ENCODE measurements around the gene MORN1.

MORN1 gene

DNA sequence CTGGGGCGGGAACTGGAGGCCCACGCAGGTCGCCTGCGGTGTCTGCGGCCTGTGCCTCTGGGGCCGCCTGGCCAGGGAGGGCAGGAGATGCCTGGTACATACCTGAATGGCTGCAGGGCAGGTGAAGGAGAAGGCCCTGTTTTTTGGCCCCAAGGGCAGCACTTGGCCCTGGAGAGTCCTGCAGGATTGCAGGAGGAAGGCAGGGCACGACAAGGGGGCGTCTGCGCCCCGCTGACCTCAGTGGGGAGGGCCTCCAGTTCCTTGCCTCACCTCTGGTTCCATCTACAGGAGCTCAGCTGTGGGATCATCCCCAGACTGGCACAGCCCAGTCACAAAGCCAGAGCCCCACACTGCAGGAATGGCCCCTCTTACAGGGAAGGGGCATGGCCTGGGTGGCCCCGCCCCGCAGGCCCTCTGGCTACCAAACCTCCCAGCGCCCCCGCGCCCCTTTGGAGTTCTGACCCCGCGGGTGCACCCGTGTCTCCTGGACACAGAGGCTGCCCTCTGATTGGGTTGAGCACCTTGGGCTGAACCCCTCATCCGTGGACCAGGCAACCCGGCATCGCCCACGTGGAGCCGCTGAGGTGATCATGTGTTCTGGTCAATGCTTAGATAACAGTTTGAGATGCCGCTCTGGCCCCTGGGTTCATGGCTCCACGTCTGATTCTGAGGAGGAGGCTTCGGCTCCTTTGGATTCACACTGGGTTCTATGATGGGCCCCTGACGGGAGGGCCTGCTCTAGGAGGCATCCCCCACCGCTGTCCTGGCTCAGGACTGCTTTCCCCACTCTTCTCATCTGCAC lies 22.3 kb upstream of the MORN1 start:
- Histone ChIP-seq H3K27me3 (no peaks in the 10 kb centered on the region), H3K36me3 (no peaks in the 10 kb centered on the region), H3K4me3 (ENCODE audit: low read depth, low read length) (peak overlapping the region; percentile 59), H3K9me3 (no peaks in the 10 kb centered on the region), H3K4me1 (peaks cover 4% of the 10 kb centered on the region; the same call in 1 of the 2 replicates)
- peak; percentile 28 for DNase-seq
- TF ChIP-seq, protein P1, sequence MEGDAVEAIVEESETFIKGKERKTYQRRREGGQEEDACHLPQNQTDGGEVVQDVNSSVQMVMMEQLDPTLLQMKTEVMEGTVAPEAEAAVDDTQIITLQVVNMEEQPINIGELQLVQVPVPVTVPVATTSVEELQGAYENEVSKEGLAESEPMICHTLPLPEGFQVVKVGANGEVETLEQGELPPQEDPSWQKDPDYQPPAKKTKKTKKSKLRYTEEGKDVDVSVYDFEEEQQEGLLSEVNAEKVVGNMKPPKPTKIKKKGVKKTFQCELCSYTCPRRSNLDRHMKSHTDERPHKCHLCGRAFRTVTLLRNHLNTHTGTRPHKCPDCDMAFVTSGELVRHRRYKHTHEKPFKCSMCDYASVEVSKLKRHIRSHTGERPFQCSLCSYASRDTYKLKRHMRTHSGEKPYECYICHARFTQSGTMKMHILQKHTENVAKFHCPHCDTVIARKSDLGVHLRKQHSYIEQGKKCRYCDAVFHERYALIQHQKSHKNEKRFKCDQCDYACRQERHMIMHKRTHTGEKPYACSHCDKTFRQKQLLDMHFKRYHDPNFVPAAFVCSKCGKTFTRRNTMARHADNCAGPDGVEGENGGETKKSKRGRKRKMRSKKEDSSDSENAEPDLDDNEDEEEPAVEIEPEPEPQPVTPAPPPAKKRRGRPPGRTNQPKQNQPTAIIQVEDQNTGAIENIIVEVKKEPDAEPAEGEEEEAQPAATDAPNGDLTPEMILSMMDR (IDR thresholded peaks at IDR 0.05; ENCODE audit: low read depth, low read length): no peak

- TF ChIP-seq, protein P1 (IDR thresholded peaks at IDR 0.05; ENCODE audit: low read depth, low read length): no peak
- H3K4me3 ChIP-seq (ENCODE audit: low read depth, low read length): peak overlapping the region; percentile 59
- H3K36me3 ChIP-seq: no peaks in the 10 kb centered on the region
- no peaks in the 10 kb centered on the region for H3K27me3 ChIP-seq
- no peak for DNase-seq
- H3K9me3 ChIP-seq: no peaks in the 10 kb centered on the region
- H3K4me1 ChIP-seq: peaks cover 4% of the 10 kb centered on the region; the same call in 1 of the 2 replicates
Observed at GRCh38 chr1:2412773-2413494, 21.6 kb upstream of the MORN1 start.

DNA sequence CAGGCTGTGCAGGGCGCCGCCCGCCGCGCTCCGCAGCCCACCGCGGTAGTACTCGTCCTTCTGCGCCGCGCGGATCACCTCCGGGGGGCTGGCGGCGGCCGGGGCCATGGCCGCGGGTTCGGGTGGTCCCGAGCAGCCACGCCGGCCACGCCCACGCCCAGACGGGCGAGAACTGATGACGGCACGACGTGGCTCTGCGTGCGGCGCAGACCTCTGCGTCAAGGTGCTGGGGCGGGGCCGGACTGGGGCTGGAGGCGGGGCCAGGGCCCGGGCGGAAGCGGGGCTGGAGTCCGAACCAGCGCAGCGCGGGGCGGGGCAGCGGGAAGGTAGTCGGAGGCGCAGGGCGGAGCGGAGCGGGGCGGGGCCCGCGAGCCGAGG lies 21.0 kb upstream of the MORN1 start, which contains the start of gene PEX10:
Gene PEX10 (minus strand): TSS at position 170 of the 378 bp plus-strand sequence. CDS start 62 bp downstream, at position 108.
- TF ChIP-seq, protein P1 (IDR thresholded peaks at IDR 0.05; ENCODE audit: low read depth, low read length): no peak
- Histone ChIP-seq H3K27me3 (no peaks in the 10 kb centered on the region), H3K4me3 (ENCODE audit: low read depth, low read length) (peak within 1 kb of the TSS; percentile 67), H3K36me3 (no peaks in the 10 kb centered on the region), H3K4me1 (peaks cover 4% of the 10 kb centered on the region; the same call in 1 of the 2 replicates), H3K9me3 (no peaks in the 10 kb centered on the region)
- DNase-seq: peak; percentile 96

- no peak for DNase-seq
- TF ChIP-seq, protein P1 (IDR thresholded peaks at IDR 0.05; ENCODE audit: low read depth, low read length): no peak
- H3K4me1 ChIP-seq: peaks cover 4% of the 10 kb centered on the region; the same call in 1 of the 2 replicates
- no peaks in the 10 kb centered on the region for H3K27me3 ChIP-seq
- peak overlapping the region; percentile 67 for H3K4me3 ChIP-seq (ENCODE audit: low read depth, low read length)
- H3K36me3 ChIP-seq: no peaks in the 10 kb centered on the region
- H3K9me3 ChIP-seq: no peaks in the 10 kb centered on the region
Observed at GRCh38 chr1:2411801-2412394, 20.5 kb upstream of the MORN1 start.

DNA sequence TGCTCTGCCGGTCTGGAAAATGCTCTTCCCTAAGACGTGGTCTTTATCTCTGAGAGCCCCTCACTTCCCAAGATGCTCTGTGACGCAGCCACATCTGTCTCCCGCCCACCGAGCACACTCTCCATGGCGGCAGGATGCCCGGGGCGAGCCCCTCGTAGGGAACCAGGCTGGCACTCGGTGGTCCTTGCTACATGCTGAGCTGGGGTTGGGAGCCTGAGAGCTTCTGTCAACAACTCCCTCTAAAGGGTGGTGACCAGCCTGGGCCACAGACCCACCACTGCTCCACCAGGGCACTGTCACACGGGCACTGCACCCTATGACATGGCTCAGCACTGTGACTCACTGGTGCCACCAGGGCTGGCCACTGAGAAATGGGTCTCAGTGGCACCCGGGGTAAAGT lies 18.4 kb upstream of the MORN1 start:
- Histone ChIP-seq H3K27me3 (no peaks in the 10 kb centered on the region), H3K4me1 (peaks cover 4% of the 10 kb centered on the region; the same call in 1 of the 2 replicates), H3K9me3 (no peaks in the 10 kb centered on the region), H3K4me3 (ENCODE audit: low read depth, low read length) (no peak overlapping the region), H3K36me3 (no peaks in the 10 kb centered on the region; the same call in 1 of the 2 replicates)
- no peak for DNase-seq
- TF ChIP-seq, protein P1 (IDR thresholded peaks at IDR 0.05; ENCODE audit: low read depth, low read length): no peak

Data from BE2C (cell line).